Stimulated activated CD4-positive, alpha-beta T cell treated with anti-CD3 and anti-CD28 coated beads, Interleukin-12 subunit alpha, Interleukin-12 subunit beta, amount 100 ng/mL, for 24 hours (primary cell): Measurements from ENCODE around the gene CFAP157.

Experiments
- DNase-seq, 2 experiments: peaks; one replicate each; pipeline ENCODE4 v3.0.0-alpha.2; 2020; ENCODE audit warnings: low read depth in 2 of 2

CFAP157 gene

GRCh38 chr9:127706836-127707241 is at the start of gene CFAP157:
TSS of gene CFAP157 (plus strand) at chr9:127706988. CDS start at chr9:127707032, 44 bp downstream.
- DNase-seq: no peak

GRCh38 chr9:127658428-127658827 is 48.4 kb upstream of the CFAP157 start:
- DNase-seq: no peak

- DNase-seq: no peak
These were observed 45.7 kb upstream of the CFAP157 start for GRCh38 chr9:127660886-127661741.

GRCh38 chr9:127662617-127663016 is 44.2 kb upstream of the CFAP157 start:
- DNase-seq: no peak

- DNase-seq: no peak
These were observed 42.5 kb upstream of the CFAP157 start for GRCh38 chr9:127664324-127664677.

GRCh38 chr9:127664678-127665507 is 41.9 kb upstream of the CFAP157 start:
- DNase-seq: no peak

GRCh38 chr9:127667127-127667844 is 39.5 kb upstream of the CFAP157 start:
- no peak for DNase-seq

- no peak for DNase-seq
These were observed 38.9 kb upstream of the CFAP157 start for GRCh38 chr9:127667906-127668305.

- DNase-seq: no peak
These were observed 33.6 kb upstream of the CFAP157 start for GRCh38 chr9:127673234-127673633.

- DNase-seq: no peak
These were observed 30.1 kb upstream of the CFAP157 start for GRCh38 chr9:127676638-127677037.

GRCh38 chr9:127679506-127679905 is 27.3 kb upstream of the CFAP157 start:
- no peak for DNase-seq

GRCh38 chr9:127680226-127680625 is 26.6 kb upstream of the CFAP157 start:
- DNase-seq: no peak

- no peak for DNase-seq
These were observed 25.9 kb upstream of the CFAP157 start for GRCh38 chr9:127680846-127681245.

GRCh38 chr9:127682351-127683136 is 24.2 kb upstream of the CFAP157 start:
- no peak for DNase-seq

- no peak for DNase-seq
These were observed 23.1 kb upstream of the CFAP157 start for GRCh38 chr9:127683723-127684122.

- DNase-seq: no peak
These were observed 22.2 kb upstream of the CFAP157 start for GRCh38 chr9:127684576-127684975.

GRCh38 chr9:127686461-127687393 is 20.1 kb upstream of the CFAP157 start:
- no peak for DNase-seq

GRCh38 chr9:127689329-127690000 is 17.3 kb upstream of the CFAP157 start:
- no peak for DNase-seq

GRCh38 chr9:127690735-127691134 is 16.1 kb upstream of the CFAP157 start:
- DNase-seq: no peak

GRCh38 chr9:127692071-127692470 is 14.7 kb upstream of the CFAP157 start:
- DNase-seq: no peak
